Hepatocyte (in vitro differentiated cells): ENCODE measurements around the gene TCEA2.

Experiments
- EZH2phosphoT487 ChIP-seq: fragments of 200-600 bp; sonication (generic); IDR thresholded peaks from one replicate; pipeline ENCODE4 v1.6.1; 2018; ENCODE audit warnings: antibody characterized with exemption, mild to moderate bottlenecking, low read depth, moderate library complexity; ENCODE audit not compliant: unreplicated experiment, severe bottlenecking
- TF ChIP-seq, protein P1 (sequence below): fragments of 200-600 bp; sonication (generic); IDR thresholded peaks from 2 replicates; pipeline ENCODE4 v1.5.1; 2016; ENCODE audit warnings: antibody characterized with exemption, mild to moderate bottlenecking; ENCODE audit not compliant: poor library complexity

DNA sequence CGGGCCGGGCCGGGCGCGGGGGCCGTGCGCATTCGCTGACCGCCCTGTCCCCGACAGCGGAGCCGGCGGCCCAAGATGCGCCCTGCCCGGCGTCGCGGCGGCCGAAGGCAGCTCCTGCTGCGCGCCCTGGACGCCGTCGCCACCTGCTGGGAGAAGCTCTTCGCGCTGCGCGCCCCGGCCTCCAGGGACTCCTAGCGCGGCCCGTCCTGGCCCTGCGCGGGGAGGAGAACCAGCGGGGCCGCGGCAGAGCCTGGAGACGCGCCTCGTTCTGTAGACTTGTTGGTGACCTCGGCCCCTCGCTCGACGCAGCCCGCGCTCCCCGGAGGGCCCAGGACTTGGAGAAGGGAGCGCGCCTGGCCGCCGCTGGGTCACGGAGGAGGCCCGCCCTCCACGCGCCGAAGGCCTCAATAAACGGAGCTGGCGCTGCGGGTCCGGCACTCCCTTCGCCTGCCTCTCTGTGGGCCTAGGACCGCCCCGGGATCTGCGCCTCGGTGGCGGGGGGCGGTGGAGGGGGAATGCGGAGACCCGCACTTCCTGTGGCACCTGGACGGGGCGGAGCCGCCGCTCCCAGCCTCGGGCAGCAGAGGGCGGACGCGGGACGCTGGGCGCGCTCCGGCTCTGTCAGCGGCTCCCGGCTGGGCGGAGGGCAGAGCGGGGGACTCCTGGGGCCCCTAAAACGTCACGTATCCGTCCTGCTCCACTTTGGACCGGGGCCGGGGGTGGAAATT, 24.3 kb upstream of the TCEA2 start:
- TF ChIP-seq, protein P1, sequence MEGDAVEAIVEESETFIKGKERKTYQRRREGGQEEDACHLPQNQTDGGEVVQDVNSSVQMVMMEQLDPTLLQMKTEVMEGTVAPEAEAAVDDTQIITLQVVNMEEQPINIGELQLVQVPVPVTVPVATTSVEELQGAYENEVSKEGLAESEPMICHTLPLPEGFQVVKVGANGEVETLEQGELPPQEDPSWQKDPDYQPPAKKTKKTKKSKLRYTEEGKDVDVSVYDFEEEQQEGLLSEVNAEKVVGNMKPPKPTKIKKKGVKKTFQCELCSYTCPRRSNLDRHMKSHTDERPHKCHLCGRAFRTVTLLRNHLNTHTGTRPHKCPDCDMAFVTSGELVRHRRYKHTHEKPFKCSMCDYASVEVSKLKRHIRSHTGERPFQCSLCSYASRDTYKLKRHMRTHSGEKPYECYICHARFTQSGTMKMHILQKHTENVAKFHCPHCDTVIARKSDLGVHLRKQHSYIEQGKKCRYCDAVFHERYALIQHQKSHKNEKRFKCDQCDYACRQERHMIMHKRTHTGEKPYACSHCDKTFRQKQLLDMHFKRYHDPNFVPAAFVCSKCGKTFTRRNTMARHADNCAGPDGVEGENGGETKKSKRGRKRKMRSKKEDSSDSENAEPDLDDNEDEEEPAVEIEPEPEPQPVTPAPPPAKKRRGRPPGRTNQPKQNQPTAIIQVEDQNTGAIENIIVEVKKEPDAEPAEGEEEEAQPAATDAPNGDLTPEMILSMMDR: peak; percentile 62
- TF ChIP-seq EZH2phosphoT487: no peak
